Putamen (tissue), 1 donor: Measurements from ENCODE around the gene OR4C15.

Experiments used
- DNase-seq: peaks from one replicate; pipeline ENCODE4 v3.0.0-alpha.2; 2016; ENCODE audit warnings: low spot score

The OR4C15 gene

DNA sequence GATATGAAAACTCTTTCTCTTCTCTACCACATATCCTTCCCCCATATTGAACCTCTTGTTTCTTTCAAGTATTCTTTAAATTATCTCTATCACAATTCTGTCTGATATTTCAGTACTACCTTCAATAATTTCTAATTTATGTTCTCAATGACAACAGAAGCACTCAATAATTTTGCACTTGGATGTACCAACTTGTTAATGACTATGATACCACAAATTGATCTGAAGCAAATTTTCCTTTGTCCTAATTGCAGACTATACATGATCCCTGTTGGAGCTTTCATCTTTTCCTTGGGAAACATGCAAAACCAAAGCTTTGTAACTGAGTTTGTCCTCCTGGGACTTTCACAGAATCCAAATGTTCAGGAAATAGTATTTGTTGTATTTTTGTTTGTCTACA, at the start of gene OR4C15:
OR4C15 (plus strand) TSS at position 301 of the 400 bp plus-strand sequence; CDS start at position 301, 0 bp downstream.
- DNase-seq: no peak

DNA sequence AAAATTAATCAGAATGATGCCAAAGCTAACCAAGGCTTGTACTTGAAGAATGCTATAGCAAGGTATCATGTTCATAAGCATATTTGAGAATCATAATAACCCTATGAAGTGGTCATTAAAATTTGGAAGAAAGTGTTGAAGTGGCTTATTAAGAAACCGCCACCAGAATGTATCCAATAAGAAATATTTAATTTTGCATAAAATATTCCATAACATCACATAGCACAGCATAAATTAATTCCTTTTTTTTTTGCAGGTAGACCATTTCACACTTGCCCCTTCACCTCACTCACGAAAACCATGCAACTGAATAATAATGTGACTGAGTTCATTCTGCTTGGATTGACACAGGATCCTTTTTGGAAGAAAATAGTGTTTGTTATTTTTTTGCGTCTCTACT, 17.6 kb downstream of the OR4C15 start, which contains the start of gene OR4C16:
OR4C16 (plus strand) TSS at position 301 of the 400 bp plus-strand sequence; CDS start at position 301, 0 bp downstream.
- DNase-seq: no peak

DNA sequence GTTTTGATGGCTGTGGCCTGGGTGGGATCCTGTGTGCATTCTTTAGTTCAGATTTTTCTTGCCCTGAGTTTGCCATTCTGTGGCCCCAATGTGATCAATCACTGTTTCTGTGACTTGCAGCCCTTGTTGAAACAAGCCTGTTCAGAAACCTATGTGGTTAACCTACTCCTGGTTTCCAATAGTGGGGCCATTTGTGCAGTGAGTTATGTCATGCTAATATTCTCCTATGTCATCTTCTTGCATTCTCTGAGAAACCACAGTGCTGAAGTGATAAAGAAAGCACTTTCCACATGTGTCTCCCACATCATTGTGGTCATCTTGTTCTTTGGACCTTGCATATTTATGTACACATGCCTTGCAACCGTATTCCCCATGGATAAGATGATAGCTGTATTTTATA, 18.3 kb downstream of the OR4C15 start:
- no peak for DNase-seq
